Measurements from ENCODE around the gene TMEM60. TPM values are rescaled to one million over a fixed set of nuclear protein-coding genes. Genes with fewer than 3 reads are reported as not detected.

Gene TMEM60
- total RNA-seq, 6 donors from 2014 or later = 8.7 to 19.7 (median 19.1) TPM; not detected in 1

DNA sequence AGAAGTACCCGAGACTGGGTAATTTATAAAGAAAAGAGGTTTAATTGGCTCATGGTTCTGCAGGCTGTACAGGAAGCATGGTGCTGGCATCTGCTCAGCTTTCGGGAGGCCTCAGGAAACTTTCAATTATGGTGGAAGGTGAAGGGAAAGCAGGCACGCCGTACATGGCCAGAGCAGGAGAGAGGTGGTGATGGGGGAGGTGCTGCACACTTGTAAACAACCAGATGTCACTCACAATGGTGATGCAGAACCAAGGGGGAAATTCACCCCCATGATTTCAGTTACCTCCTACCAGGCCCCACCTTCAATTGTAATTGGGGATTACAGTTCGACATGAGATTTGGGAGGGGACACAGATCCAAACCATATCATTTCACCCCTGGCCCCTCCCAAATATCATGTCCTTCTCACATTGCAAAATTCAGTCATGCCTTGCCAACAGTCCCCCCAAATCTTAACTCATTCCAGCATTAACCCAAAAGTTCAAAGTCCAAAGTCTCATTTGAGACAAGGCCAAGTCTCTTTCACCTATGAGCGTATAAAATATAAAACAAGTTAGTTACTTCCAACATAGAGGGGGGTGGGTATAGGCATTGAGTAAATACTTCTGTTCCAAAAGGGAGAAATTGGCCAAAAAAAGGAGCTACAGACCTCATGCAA, 51.9 kb downstream of the TMEM60 start:
- TF ChIP-seq POLR2AphosphoS5 (IDR thresholded peaks at IDR 0.05) = no peak
- no peak for TF ChIP-seq POLR2A (IDR thresholded peaks at IDR 0.05)
- TF ChIP-seq EP300 (IDR thresholded peaks at IDR 0.05) = no peak
- TF ChIP-seq, protein P1, sequence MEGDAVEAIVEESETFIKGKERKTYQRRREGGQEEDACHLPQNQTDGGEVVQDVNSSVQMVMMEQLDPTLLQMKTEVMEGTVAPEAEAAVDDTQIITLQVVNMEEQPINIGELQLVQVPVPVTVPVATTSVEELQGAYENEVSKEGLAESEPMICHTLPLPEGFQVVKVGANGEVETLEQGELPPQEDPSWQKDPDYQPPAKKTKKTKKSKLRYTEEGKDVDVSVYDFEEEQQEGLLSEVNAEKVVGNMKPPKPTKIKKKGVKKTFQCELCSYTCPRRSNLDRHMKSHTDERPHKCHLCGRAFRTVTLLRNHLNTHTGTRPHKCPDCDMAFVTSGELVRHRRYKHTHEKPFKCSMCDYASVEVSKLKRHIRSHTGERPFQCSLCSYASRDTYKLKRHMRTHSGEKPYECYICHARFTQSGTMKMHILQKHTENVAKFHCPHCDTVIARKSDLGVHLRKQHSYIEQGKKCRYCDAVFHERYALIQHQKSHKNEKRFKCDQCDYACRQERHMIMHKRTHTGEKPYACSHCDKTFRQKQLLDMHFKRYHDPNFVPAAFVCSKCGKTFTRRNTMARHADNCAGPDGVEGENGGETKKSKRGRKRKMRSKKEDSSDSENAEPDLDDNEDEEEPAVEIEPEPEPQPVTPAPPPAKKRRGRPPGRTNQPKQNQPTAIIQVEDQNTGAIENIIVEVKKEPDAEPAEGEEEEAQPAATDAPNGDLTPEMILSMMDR (IDR thresholded peaks at IDR 0.05) = no peak
- no peak overlapping the region for H3K27ac ChIP-seq

DNA sequence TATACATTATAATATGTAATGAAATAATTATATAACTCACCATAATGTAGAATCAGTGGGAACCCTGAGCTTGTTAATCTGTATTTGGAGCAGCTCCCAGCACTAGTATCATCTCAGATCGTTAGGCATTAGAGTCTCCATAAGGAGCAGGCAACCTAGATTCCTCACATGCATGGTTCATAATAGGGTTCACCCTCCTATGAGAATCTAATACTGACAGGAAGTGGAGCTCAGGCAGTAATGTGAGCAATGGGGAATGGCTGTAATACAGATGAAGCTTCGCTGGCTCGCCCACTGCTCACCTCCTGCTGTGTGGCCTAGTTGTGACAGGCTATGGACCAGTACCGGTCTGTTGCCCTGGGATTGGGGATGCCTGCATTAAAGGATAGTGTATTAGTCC, 52.5 kb downstream of the TMEM60 start:
- DNase-seq (no peak), ATAC-seq (ENCODE audit: low FRiP score in 2 of 2) (no peak)
- H3K4me3 ChIP-seq = no peak overlapping the region
- H3K27me3 ChIP-seq = no peaks in the 10 kb centered on the region
- H3K9me3 ChIP-seq = no peaks in the 10 kb centered on the region
- WGBS, 2 donors = 87 to 98% methylated on average over 4 of the region's 4 CpGs
- TF ChIP-seq, protein P1 (IDR thresholded peaks at IDR 0.05) = no peak
- no peak for TF ChIP-seq EP300 (IDR thresholded peaks at IDR 0.05)
- TF ChIP-seq POLR2A (IDR thresholded peaks at IDR 0.05) = no peak
- no peak for TF ChIP-seq POLR2AphosphoS5 (IDR thresholded peaks at IDR 0.05)
- no peak overlapping the region for H3K27ac ChIP-seq
- H3K4me1 ChIP-seq = peaks cover 0 to 15% (median 7%) of the 10 kb centered on the region in 4 donors
- H3K36me3 ChIP-seq = peaks cover 0 to 15% (median 6%) of the 10 kb centered on the region in 4 donors

More for the DNA sequence above, 51.9 kb downstream of the TMEM60 start:
- 97 to 100% methylated on average over 6 of the region's 6 CpGs for WGBS, 2 donors
- DNase-seq = no peak
- no peak overlapping the region for H3K4me3 ChIP-seq
- no peak for ATAC-seq (ENCODE audit: low FRiP score in 2 of 2)
- no peaks in the 10 kb centered on the region for H3K27me3 ChIP-seq
- H3K9me3 ChIP-seq = no peaks in the 10 kb centered on the region
- H3K36me3 ChIP-seq = peaks cover 0 to 15% (median 6%) of the 10 kb centered on the region in 4 donors
- H3K4me1 ChIP-seq = peaks cover 0 to 18% (median 7%) of the 10 kb centered on the region in 4 donors

Other genes with a start within 250 kb of the TMEM60 start
- 10 to 100 TPM; 15.1 to 43.7 (median 20.5) TPM for gene RSBN1L, start 102.0 kb downstream of the TMEM60 start, total RNA-seq
- 10 to 100 TPM in 5 of 6 donors, 1 to 10 TPM in 1; 7.0 to 25.2 (median 14.7) TPM for gene PHTF2, start 339 bp upstream of the TMEM60 start, total RNA-seq